Lung (tissue), 12 donors: ENCODE results near the gene FSIP1. TPM values are rescaled to one million over a fixed set of nuclear protein-coding genes. Genes with fewer than 3 reads are reported as not detected.

ENCODE experiments used
- ATAC-seq: fragments of 200-7000 bp; cut with Tn5 transposase; one replicate; pipeline ENCODE4 v1.9.1; 2020; ENCODE audit warnings: moderate number of reproducible peaks; ENCODE audit not compliant: insufficient read depth, low FRiP score
- DNase-seq, 3 donors: peaks; one replicate each; pipeline ENCODE4 v3.0.0-alpha.2; 2013 to 2017
- H3K27ac ChIP-seq, 2 donors: one replicate each; pipeline ENCODE4 v1.5.1; 2013; ENCODE audit warnings: mild to moderate bottlenecking in 2 of 2, moderate library complexity in 2 of 2, control low read depth in 1 of 2, inconsistent platforms in 1 of 2, low read depth in 1 of 2, low read length in 1 of 2
- H3K27me3 ChIP-seq, 3 donors: one replicate each; pipeline ENCODE4 v1.5.1; 2013; ENCODE audit warnings: low read length in 2 of 3; ENCODE audit not compliant: control insufficient read depth in 3 of 3, insufficient read depth in 3 of 3
- H3K36me3 ChIP-seq, 4 donors: one replicate each; pipeline ENCODE4 v1.5.1; 2013; ENCODE audit warnings: low read length in 4 of 4, mild to moderate bottlenecking in 1 of 4, moderate library complexity in 1 of 4; ENCODE audit not compliant: control insufficient read depth in 4 of 4, insufficient read depth in 4 of 4
- H3K4me1 ChIP-seq, 5 donors: one replicate each; pipeline ENCODE4 v1.5.1; 2013; ENCODE audit warnings: low read length in 5 of 5, mild to moderate bottlenecking in 2 of 5, moderate library complexity in 1 of 5; ENCODE audit not compliant: control insufficient read depth in 5 of 5, insufficient read depth in 5 of 5
- H3K4me3 ChIP-seq: one replicate; pipeline ENCODE4 v1.5.1; 2013; ENCODE audit warnings: mild to moderate bottlenecking, control low read depth, moderate library complexity
- H3K9ac ChIP-seq, 2 donors: one replicate each; pipeline ENCODE4 v1.5.1; 2013; ENCODE audit warnings: low read length in 2 of 2, control low read depth in 1 of 2; ENCODE audit not compliant: insufficient read depth in 1 of 2
- H3K9me3 ChIP-seq, 4 donors: one replicate each; pipeline ENCODE4 v1.5.1; 2013; ENCODE audit warnings: low read length in 3 of 4, mild to moderate bottlenecking in 1 of 4, moderate library complexity in 1 of 4; ENCODE audit not compliant: control insufficient read depth in 4 of 4, insufficient read depth in 3 of 4
- CTCF ChIP-seq: IDR thresholded peaks from 2 replicates; pipeline ENCODE4 v1.5.1; 2012; ENCODE audit warnings: mild to moderate bottlenecking; ENCODE audit errors: control extremely low read depth, extremely low read depth
- WGBS, 2 donors: extraction: QIAGEN DNeasy Blood & Tissue Kit; methylation state at CpG; one replicate each; pipeline ENCODE4 v1.1.7; 2013; 5-methylcytosine and 5-hydroxymethylcytosine counted together
- polyA plus RNA-seq, 2 donors: library from polyadenylated mRNA; stranded (reverse); fragments of 200-250 nt; gene quantifications; one replicate each; pipeline ENCODE4 v1.2.1, GENCODE V29; 2013
- total RNA-seq, 2 donors: library from RNA; depleted of rRNA in 1 of 2; stranded (reverse); fragments of >200 nt in 1 of 2; gene quantifications; one replicate each; pipeline ENCODE4 v1.2.1, GENCODE V29; 2014 to 2021
- donor health status: control.
- donor health status: control.
- donor health status: Bipolar disorder and iron deficiency.
- donor health status: healthy.
- donor health status: DM: yes; HTN: yes; CAD: no.

The FSIP1 gene
- total and polyA plus RNA-seq, 4 donors: 0.35 to 2.2 (median 0.98) TPM

GRCh38 chr15:39713846-39714245, 68.8 kb downstream of the FSIP1 start:
- no peak for TF ChIP-seq CTCF
- Histone ChIP-seq H3K4me3 (no peak overlapping the region), H3K9ac (no peak overlapping the region), H3K27me3 (no peaks in the 10 kb centered on the region), H3K36me3 (peaks cover 0 to 2% (median 0%) of the 10 kb centered on the region in 4 donors), H3K9me3 (no peaks in the 10 kb centered on the region), H3K27ac (no peak overlapping the region), H3K4me1 (no peaks in the 10 kb centered on the region)
- WGBS, 2 donors: 86 to 100% methylated on average over 1 of the region's 1 CpG
- DNase-seq: no peak
- ATAC-seq: no peak

- no peak overlapping the region for H3K9ac ChIP-seq
- DNase-seq: no peak
- WGBS, 2 donors: 24 to 37% methylated on average over 2 of the region's 2 CpGs
- no peak overlapping the region for H3K4me3 ChIP-seq
- H3K9me3 ChIP-seq: no peaks in the 10 kb centered on the region
- no peak for TF ChIP-seq CTCF
- peaks cover 0 to 2% (median 0%) of the 10 kb centered on the region in 4 donors for H3K36me3 ChIP-seq
- no peak overlapping the region for H3K27ac ChIP-seq
- H3K4me1 ChIP-seq: no peaks in the 10 kb centered on the region
- ATAC-seq: no peak
- no peaks in the 10 kb centered on the region for H3K27me3 ChIP-seq
Observed at GRCh38 chr15:39710681-39711080, 72.0 kb downstream of the FSIP1 start.

- no peak for DNase-seq
- 88 to 91% methylated on average over 4 of the region's 4 CpGs for WGBS, 2 donors
- Histone ChIP-seq H3K27ac (no peak overlapping the region), H3K4me3 (no peak overlapping the region), H3K4me1 (no peaks in the 10 kb centered on the region), H3K9ac (no peak overlapping the region), H3K9me3 (no peaks in the 10 kb centered on the region), H3K36me3 (peaks cover 0 to 2% (median 0%) of the 10 kb centered on the region in 4 donors), H3K27me3 (no peaks in the 10 kb centered on the region)
- no peak for ATAC-seq
- no peak for TF ChIP-seq CTCF
Observed at GRCh38 chr15:39709941-39710340, 72.7 kb downstream of the FSIP1 start.

- 94 to 95% methylated on average over 2 of the region's 2 CpGs for WGBS, 2 donors
- no peak overlapping the region for H3K4me3 ChIP-seq
Observed at GRCh38 chr15:39706206-39706605, 76.4 kb downstream of the FSIP1 start.

More at GRCh38 chr15:39706206-39706605, 76.4 kb downstream of the FSIP1 start:
- no peaks in the 10 kb centered on the region for H3K9me3 ChIP-seq
- TF ChIP-seq CTCF: no peak
- no peaks in the 10 kb centered on the region for H3K4me1 ChIP-seq
- H3K27ac ChIP-seq: no peak overlapping the region
- DNase-seq: no peak
- H3K36me3 ChIP-seq: no peaks in the 10 kb centered on the region
- no peak overlapping the region for H3K9ac ChIP-seq
- H3K27me3 ChIP-seq: no peaks in the 10 kb centered on the region
- ATAC-seq: no peak
